ENCODE data around the gene COL27A1. TPM values are rescaled to one million over a fixed set of nuclear protein-coding genes. Genes with fewer than 3 reads are reported as not detected.

COL27A1 gene
- total and polyA plus RNA-seq, 7 donors: 1.4 to 13.3 (median 4.3) TPM

DNA sequence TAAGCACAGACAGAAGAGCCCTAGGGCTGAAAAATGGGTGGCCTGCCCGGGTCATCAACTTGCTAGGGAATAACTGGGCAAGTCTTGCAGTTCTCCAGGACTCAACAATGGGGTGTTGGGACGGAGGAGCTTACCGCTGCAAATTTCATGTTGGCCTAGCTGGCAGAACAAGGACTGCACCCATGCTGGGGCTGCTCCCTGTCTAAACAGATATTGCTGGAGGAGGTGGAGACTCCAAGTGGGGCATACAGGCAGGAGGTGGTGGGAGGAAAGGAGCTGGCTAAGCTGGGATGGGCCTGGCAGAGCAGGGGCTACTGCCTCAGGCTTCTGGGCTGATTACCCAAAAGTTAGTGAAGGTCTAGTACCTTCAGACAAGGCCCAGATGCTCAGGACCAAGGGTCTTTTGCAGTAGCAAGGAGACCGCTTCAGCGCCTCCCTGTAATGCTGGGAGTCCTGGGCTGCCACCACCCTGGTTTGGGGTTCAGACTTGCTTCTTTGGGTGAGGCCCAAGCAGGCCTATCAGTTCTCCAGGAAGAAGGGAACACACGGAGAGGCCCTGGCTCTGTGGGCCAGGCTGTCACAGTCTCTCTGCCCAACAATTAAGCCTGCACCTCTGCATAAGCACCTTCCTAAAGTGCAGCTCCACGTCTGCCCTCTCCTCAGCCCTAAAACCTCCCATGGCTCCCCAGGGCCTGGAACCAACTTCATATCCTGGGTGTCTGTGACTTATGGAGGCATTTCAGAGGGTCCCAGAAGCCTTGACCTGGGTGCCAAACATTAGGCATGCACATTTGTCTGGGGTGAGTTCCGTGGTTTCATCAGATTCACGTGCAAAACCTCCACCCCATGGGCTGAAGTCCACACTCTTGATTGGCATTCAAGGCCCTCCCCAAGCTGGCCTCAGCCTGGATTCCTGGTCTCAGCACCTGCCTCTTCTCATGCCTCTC, 32.0 kb upstream of the COL27A1 start:
- WGBS, 2 donors: 73 to 89% methylated on average over 9 of the region's 9 CpGs
- Histone ChIP-seq H3K36me3 (no peaks in the 10 kb centered on the region), H3K9me3 (peaks cover 0 to 8% (median 0%) of the 10 kb centered on the region in 4 donors), H3K4me3 (no peak overlapping the region), H3K27ac (no peak overlapping the region), H3K27me3 (peaks cover 0 to 7% (median 0%) of the 10 kb centered on the region in 3 donors), H3K4me1 (no peaks in the 10 kb centered on the region)
- TF ChIP-seq POLR2A (IDR thresholded peaks at IDR 0.05) (no peak), POLR2AphosphoS5 (IDR thresholded peaks at IDR 0.05) (no peak), EP300 (IDR thresholded peaks at IDR 0.05) (no peak), CTCF (IDR thresholded peaks at IDR 0.05) (no peak)
- DNase-seq: no peak
- intact Hi-C loops (cut with DNase I): no loop called here

DNA sequence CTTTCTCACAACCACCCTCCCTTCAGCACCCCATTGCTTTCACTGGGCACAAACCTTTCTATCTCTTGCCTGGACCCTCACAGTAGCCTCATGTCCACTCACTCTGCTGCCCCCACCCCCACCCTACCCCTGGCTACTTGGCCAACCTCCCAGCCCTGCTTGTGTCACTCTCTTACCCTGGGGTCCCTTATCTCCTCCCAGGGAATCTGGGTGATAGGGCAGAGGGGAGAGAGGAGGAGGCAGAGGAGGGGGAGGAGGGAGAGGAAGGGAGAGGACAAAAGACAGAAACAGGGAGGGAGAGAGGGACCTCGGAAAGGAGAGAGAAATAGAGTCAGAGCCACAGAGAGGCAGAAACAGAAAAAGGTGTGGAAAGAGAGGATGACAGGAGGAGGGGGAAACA, 31.2 kb upstream of the COL27A1 start:
- Histone ChIP-seq H3K27me3 (peaks cover 0 to under 1% (median 0%) of the 10 kb centered on the region in 3 donors), H3K36me3 (no peaks in the 10 kb centered on the region), H3K27ac (no peak overlapping the region), H3K4me3 (no peak overlapping the region), H3K9me3 (peaks cover 0 to 8% (median 0%) of the 10 kb centered on the region in 4 donors), H3K4me1 (no peaks in the 10 kb centered on the region)
- 81% methylated on average over 1 of the region's 1 CpG for WGBS, 2 donors
- intact Hi-C loops (cut with DNase I): no loop called here
- no peak for DNase-seq
- no peak for TF ChIP-seq POLR2A (IDR thresholded peaks at IDR 0.05)
- TF ChIP-seq EP300 (IDR thresholded peaks at IDR 0.05): no peak
- TF ChIP-seq POLR2AphosphoS5 (IDR thresholded peaks at IDR 0.05): no peak
- no peak for TF ChIP-seq CTCF (IDR thresholded peaks at IDR 0.05)

DNA sequence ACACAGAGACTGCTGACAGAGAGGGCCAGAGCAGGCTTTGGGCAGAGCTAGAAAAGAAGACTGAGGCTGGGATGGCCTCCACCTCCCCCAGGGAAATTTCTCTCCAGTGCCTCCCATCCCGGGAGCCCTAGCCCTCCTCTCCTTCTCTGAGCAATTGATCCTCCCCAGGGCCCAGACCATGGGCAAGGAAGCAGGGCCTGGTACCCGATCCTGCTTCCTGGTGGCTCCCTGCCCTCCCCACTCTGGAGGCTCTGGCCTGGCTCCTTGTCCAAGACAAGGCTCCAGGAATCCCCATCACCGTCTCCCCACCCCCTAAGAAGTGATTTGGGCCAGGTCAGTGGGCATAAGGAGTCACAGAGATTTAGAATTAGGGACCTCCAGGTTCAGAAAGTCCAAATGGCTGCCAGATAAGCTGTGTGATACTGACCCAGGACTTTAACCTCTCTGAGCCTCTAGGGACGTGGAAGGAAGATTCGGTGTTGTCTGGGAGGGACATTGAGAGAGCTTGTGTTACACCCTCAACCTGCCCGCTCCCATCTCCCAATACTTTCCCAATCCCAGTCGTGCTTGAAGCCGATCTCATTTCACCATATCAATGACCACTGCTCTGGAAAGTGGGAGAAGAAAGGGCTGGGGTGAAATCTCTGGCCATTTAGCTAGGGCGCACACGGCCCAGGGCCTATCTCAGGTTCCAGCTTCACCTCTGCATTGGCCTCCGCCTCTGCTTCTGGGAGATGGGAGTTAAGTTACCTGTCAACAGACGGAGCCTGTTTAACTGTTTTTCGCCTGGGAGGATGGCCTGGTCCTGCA, 30.5 kb upstream of the COL27A1 start:
- no peak overlapping the region for H3K27ac ChIP-seq
- no peak for TF ChIP-seq POLR2AphosphoS5 (IDR thresholded peaks at IDR 0.05)
- TF ChIP-seq EP300 (IDR thresholded peaks at IDR 0.05): no peak
- TF ChIP-seq CTCF (IDR thresholded peaks at IDR 0.05): no peak
- TF ChIP-seq POLR2A (IDR thresholded peaks at IDR 0.05): no peak
- H3K27me3 ChIP-seq: no peaks in the 10 kb centered on the region
- H3K4me3 ChIP-seq: no peak overlapping the region
- H3K36me3 ChIP-seq: no peaks in the 10 kb centered on the region
- 87 to 88% methylated on average over 13 of the region's 13 CpGs for WGBS, 2 donors
- no peaks in the 10 kb centered on the region for H3K4me1 ChIP-seq
- H3K9me3 ChIP-seq: peaks cover 0 to 8% (median 0%) of the 10 kb centered on the region in 4 donors
- DNase-seq: no peak
- intact Hi-C loops (cut with DNase I): no loop called here

- H3K9me3 ChIP-seq: peaks cover 0 to 8% (median 0%) of the 10 kb centered on the region in 4 donors
- no peaks in the 10 kb centered on the region for H3K36me3 ChIP-seq
- WGBS, 2 donors: 72 to 86% methylated on average over 10 of the region's 10 CpGs
- H3K27ac ChIP-seq: no peak overlapping the region
- intact Hi-C loops (cut with DNase I): no loop called here
- DNase-seq: no peak
- no peaks in the 10 kb centered on the region for H3K4me1 ChIP-seq
- H3K27me3 ChIP-seq: no peaks in the 10 kb centered on the region
- no peak overlapping the region for H3K4me3 ChIP-seq
- TF ChIP-seq POLR2AphosphoS5 (IDR thresholded peaks at IDR 0.05) (no peak), CTCF (IDR thresholded peaks at IDR 0.05) (no peak)
Observed at GRCh38 chr9:114125476-114126013, 29.8 kb upstream of the COL27A1 start.
